ENCODE results near the gene CRLF3.
"Not testable (repeated sequence)": the region's sequence is repeated elsewhere in the genome, so short reads cannot be mapped to it uniquely, and the experiment has no call there.

The CRLF3 gene

GRCh38 chr17:30735644-30736043, 88.8 kb downstream of the CRLF3 start:
- not testable (repeated sequence) for DNase-seq (ENCODE audit: low read depth in 2 of 2)

GRCh38 chr17:30735206-30735605, 89.3 kb downstream of the CRLF3 start:
- not testable (repeated sequence) for DNase-seq (ENCODE audit: low read depth in 2 of 2)

- not testable (repeated sequence) for DNase-seq (ENCODE audit: low read depth in 2 of 2)
Observed at GRCh38 chr17:30734153-30734552, 90.3 kb downstream of the CRLF3 start.
